Stimulated activated CD8-positive, alpha-beta memory T cell treated with anti-CD3 and anti-CD28 coated beads, Interleukin-2, amount 100 ng/mL, for 1 hour (primary cell): ENCODE data around the gene TTC4.
A peak's percentile ranks its signal among the peaks of the same experiment; 100 is the strongest.
"Not testable (repeated sequence)": the region's sequence is repeated elsewhere in the genome, so short reads cannot be mapped to it uniquely, and the experiment has no call there.

Source experiments
- DNase-seq, 2 donors: peaks; one replicate each; pipeline ENCODE4 v3.0.0-alpha.2; 2020; ENCODE audit warnings: low read depth in 2 of 2

Gene TTC4

GRCh38 chr1:54748094-54748835 lies 32.6 kb downstream of the TTC4 start:
- DNase-seq: no peak

- no peak for DNase-seq
These were observed 34.9 kb downstream of the TTC4 start for GRCh38 chr1:54750596-54750995.

GRCh38 chr1:54751426-54751825 lies 35.8 kb downstream of the TTC4 start:
- DNase-seq: no peak

- no peak for DNase-seq
These were observed 38.4 kb downstream of the TTC4 start for GRCh38 chr1:54754045-54754444.

GRCh38 chr1:54754486-54755285 lies 39.0 kb downstream of the TTC4 start:
- no peak for DNase-seq

- no peak for DNase-seq
These were observed 42.2 kb downstream of the TTC4 start for GRCh38 chr1:54757833-54758232.

GRCh38 chr1:54758678-54759348 lies 43.2 kb downstream of the TTC4 start:
- no peak for DNase-seq

GRCh38 chr1:54763816-54764132 lies 48.1 kb downstream of the TTC4 start:
- DNase-seq: no peak

GRCh38 chr1:54764133-54764921 lies 48.7 kb downstream of the TTC4 start, which contains the start of gene PARS2:
PARS2 (minus strand) TSS chr1:54764523; CDS start chr1:54759161, 5,362 bp downstream.
- DNase-seq: peak; percentile 87 to 92

- DNase-seq: no peak
These were observed 49.4 kb downstream of the TTC4 start for GRCh38 chr1:54764922-54765561.

GRCh38 chr1:54766726-54767125 lies 51.1 kb downstream of the TTC4 start:
- no peak for DNase-seq

GRCh38 chr1:54767526-54767925 lies 51.9 kb downstream of the TTC4 start:
- DNase-seq: no peak

GRCh38 chr1:54768093-54768492 lies 52.4 kb downstream of the TTC4 start:
- DNase-seq: no peak

- DNase-seq: no peak
These were observed 57.3 kb downstream of the TTC4 start for GRCh38 chr1:54772951-54773350.

GRCh38 chr1:54774820-54775498 lies 59.3 kb downstream of the TTC4 start:
- DNase-seq: no peak

GRCh38 chr1:54775828-54776721 lies 60.4 kb downstream of the TTC4 start:
- DNase-seq: not testable (repeated sequence)

- no peak for DNase-seq
These were observed 61.4 kb downstream of the TTC4 start for GRCh38 chr1:54777011-54777410.

- DNase-seq: no peak
These were observed 61.8 kb downstream of the TTC4 start for GRCh38 chr1:54777431-54777830.

- no peak for DNase-seq
These were observed 65.5 kb downstream of the TTC4 start for GRCh38 chr1:54781023-54781723.
